GM19438 (cell line): ENCODE measurements around the gene OR1S2.
"Not testable (repeated sequence)": the region's sequence is repeated elsewhere in the genome, so short reads cannot be mapped to it uniquely, and the experiment has no call there.

Source experiments
- ATAC-seq: cut with Tn5 transposase; IDR thresholded peaks from one replicate; pipeline ENCODE4 v1.9.1; 2021; ENCODE audit warnings: low read depth; ENCODE audit not compliant: unreplicated experiment

OR1S2 gene

GRCh38 chr11:58204042-58204441 lies at the start of gene OR1S2:
OR1S2 (minus strand) TSS chr11:58204142; CDS start chr11:58204142, 0 bp downstream.
- ATAC-seq, result no peak

- ATAC-seq, result no peak
These were observed 40.0 kb upstream of the OR1S2 start for GRCh38 chr11:58243954-58244353.

GRCh38 chr11:58227956-58228615 lies 24.1 kb upstream of the OR1S2 start:
- no peak for ATAC-seq

- ATAC-seq, result no peak
These were observed 18.8 kb upstream of the OR1S2 start for GRCh38 chr11:58222721-58223120.

- ATAC-seq, result no peak
These were observed 12.5 kb upstream of the OR1S2 start for GRCh38 chr11:58216476-58216875.

GRCh38 chr11:58212420-58212819 lies 8.5 kb upstream of the OR1S2 start, which contains the start of gene OR1S1:
OR1S1 (plus strand) TSS chr11:58212720.
- not testable (repeated sequence) for ATAC-seq

GRCh38 chr11:58199271-58199670 lies 4.7 kb downstream of the OR1S2 start:
- ATAC-seq, result no peak

- ATAC-seq, result no peak
These were observed 8.0 kb downstream of the OR1S2 start for GRCh38 chr11:58195939-58196338.

- ATAC-seq, result no peak
These were observed 10.6 kb downstream of the OR1S2 start for GRCh38 chr11:58193391-58193790.

GRCh38 chr11:58192229-58192628 lies 11.7 kb downstream of the OR1S2 start:
- ATAC-seq, result no peak

- no peak for ATAC-seq
These were observed 15.2 kb downstream of the OR1S2 start, which contains the start of gene OR9Q2 for GRCh38 chr11:58188770-58189169. OR9Q2 (plus strand) TSS chr11:58189070; CDS start chr11:58190491, 1,421 bp downstream.

GRCh38 chr11:58186938-58187337 lies 17.0 kb downstream of the OR1S2 start:
- ATAC-seq, result no peak

GRCh38 chr11:58179648-58180047 lies 24.3 kb downstream of the OR1S2 start:
- ATAC-seq, result no peak

GRCh38 chr11:58178444-58178843 lies 25.5 kb downstream of the OR1S2 start:
- ATAC-seq, result no peak

GRCh38 chr11:58177409-58178054 lies 26.4 kb downstream of the OR1S2 start:
- ATAC-seq, result no peak

- no peak for ATAC-seq
These were observed 38.3 kb downstream of the OR1S2 start for GRCh38 chr11:58165504-58166106.

- no peak for ATAC-seq
These were observed 39.0 kb downstream of the OR1S2 start for GRCh38 chr11:58164990-58165389.

- no peak for ATAC-seq
These were observed 39.6 kb downstream of the OR1S2 start for GRCh38 chr11:58164389-58164788.
